ENCODE data around the gene ARSK.

Gene ARSK

DNA sequence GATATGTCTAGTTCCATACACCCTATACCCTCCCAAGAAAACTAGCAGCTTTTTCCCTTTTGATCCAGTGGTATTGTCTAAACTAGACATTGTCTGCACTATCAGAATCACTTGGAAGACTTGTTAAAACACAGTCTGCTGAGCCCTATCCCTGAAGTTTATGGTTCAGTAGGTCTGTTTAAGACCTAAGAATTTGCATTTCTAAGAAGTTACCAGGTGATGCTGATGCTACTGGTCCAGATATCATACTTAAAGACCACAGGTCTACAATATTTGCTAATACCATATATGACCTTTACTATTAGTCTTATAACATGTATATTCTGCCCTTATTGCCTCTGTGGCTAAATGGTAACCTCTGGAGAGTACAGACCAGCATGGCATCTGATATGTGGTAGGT lies 23.4 kb upstream of the ARSK start:
- no peak overlapping the region for H3K9ac ChIP-seq (ENCODE audit: low read depth, low read length)
- H3K9me3 ChIP-seq (ENCODE audit: insufficient read depth, low read depth, low read length) = no peaks in the 10 kb centered on the region
- H3K36me3 ChIP-seq (ENCODE audit: insufficient read depth, low read length) = peaks cover 65% of the 10 kb centered on the region
- peaks cover 28% of the 10 kb centered on the region for H3K4me1 ChIP-seq (ENCODE audit: insufficient read depth, low read length)
- no peaks in the 10 kb centered on the region for H3K27me3 ChIP-seq (ENCODE audit: insufficient read depth, low read length)
- no peak overlapping the region for H3K4me3 ChIP-seq (ENCODE audit: low read length)
- no peak overlapping the region for H3K27ac ChIP-seq (ENCODE audit: low read depth, low read length)

DNA sequence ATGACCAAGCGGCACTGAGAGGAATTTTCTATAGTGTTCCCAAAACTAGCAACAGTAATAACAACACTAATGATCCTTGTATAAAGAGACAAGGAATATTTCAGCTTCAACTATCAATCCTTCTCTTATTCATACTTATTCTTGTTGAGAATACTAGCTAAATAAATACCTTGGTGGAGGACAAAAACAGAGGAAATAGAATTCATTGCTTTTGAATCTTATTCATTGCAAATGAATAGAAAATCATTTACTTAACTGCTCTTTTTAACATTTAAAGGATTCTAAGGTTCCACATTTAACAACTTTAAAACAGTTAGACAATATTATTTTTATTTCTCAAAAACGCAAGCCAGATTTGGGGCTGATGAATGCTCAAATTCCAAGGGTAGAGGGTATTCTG lies 22.5 kb upstream of the ARSK start:
- H3K4me1 ChIP-seq (ENCODE audit: insufficient read depth, low read length) = peaks cover 28% of the 10 kb centered on the region
- H3K4me3 ChIP-seq (ENCODE audit: low read length) = peak overlapping the region; percentile 14; the same call in 1 of the 2 replicates
- peaks cover 65% of the 10 kb centered on the region for H3K36me3 ChIP-seq (ENCODE audit: insufficient read depth, low read length)
- no peaks in the 10 kb centered on the region for H3K9me3 ChIP-seq (ENCODE audit: insufficient read depth, low read depth, low read length)
- no peaks in the 10 kb centered on the region for H3K27me3 ChIP-seq (ENCODE audit: insufficient read depth, low read length)
- H3K27ac ChIP-seq (ENCODE audit: low read depth, low read length) = peak overlapping the region; percentile 34; the same call in 1 of the 2 replicates
- WGBS = 81% methylated on average over 2 of the region's 2 CpGs
- H3K9ac ChIP-seq (ENCODE audit: low read depth, low read length) = no peak overlapping the region

DNA sequence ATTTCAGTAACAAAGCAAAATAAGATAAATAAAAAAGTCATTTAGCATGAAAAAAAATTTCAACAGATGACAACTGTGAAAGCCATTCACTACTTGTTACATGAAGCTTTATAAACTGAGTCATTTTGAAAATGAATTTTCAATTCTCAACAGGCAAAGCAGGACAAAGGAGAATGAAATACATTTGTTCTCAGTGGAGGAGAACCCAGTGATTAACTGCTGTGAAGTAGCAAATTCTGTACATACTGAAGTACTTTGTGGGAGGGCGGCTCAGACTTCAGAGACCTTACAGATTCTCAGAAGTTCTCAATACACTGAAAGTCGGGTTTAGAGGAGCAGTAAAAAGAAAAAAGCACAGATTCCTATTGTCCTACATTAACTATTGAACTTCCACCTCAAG lies 21.8 kb upstream of the ARSK start:
- Histone ChIP-seq H3K4me3 (ENCODE audit: low read length) (no peak overlapping the region), H3K9ac (ENCODE audit: low read depth, low read length) (no peak overlapping the region), H3K27ac (ENCODE audit: low read depth, low read length) (peak overlapping the region; percentile 34; the same call in 1 of the 2 replicates), H3K9me3 (ENCODE audit: insufficient read depth, low read depth, low read length) (no peaks in the 10 kb centered on the region), H3K36me3 (ENCODE audit: insufficient read depth, low read length) (peaks cover 65% of the 10 kb centered on the region), H3K27me3 (ENCODE audit: insufficient read depth, low read length) (no peaks in the 10 kb centered on the region), H3K4me1 (ENCODE audit: insufficient read depth, low read length) (peaks cover 28% of the 10 kb centered on the region)
- WGBS = 83% methylated on average over 2 of the region's 2 CpGs

DNA sequence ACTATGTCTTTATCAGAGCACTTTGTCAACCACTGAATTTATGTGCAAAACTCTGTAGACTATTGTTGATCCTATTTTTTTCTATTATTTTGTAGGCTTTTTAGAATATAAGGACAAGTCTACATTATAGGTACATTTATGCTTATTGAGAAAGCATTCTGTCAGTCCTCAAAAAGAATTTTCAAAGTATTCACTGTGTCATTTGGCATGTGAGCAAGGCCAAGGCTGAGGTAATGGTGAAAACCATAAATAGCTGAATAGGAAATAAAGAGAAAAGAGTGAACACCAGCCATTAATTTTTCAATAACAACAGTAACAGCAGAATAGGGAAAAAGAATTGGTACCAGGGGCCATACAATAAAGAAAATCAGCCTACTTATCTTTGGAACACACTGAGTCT lies 21.1 kb upstream of the ARSK start:
- Histone ChIP-seq H3K36me3 (ENCODE audit: insufficient read depth, low read length) (peaks cover 65% of the 10 kb centered on the region), H3K4me3 (ENCODE audit: low read length) (no peak overlapping the region), H3K9ac (ENCODE audit: low read depth, low read length) (no peak overlapping the region), H3K27me3 (ENCODE audit: insufficient read depth, low read length) (no peaks in the 10 kb centered on the region), H3K4me1 (ENCODE audit: insufficient read depth, low read length) (peaks cover 28% of the 10 kb centered on the region), H3K27ac (ENCODE audit: low read depth, low read length) (no peak overlapping the region; the same call in 1 of the 2 replicates), H3K9me3 (ENCODE audit: insufficient read depth, low read depth, low read length) (no peaks in the 10 kb centered on the region)

DNA sequence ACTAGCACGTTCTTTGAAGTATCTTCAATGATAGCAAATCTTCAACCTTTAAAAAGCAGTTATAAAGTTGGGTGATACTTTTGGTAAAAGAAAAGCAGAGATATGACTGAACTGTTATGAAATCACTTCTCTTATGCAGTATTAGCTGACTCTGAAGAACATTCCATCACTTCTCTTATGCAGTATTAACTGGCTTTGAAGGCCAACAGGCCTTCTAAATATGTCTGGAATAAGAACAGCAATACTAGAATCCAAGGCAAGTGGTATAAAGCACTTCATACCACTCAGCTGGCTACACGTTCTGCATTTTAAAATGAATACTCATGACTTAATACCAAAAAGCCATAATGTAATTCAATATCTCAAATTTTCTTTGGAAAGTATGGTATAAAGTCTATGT lies 17.4 kb upstream of the ARSK start:
- Histone ChIP-seq H3K9me3 (ENCODE audit: insufficient read depth, low read depth, low read length) (no peaks in the 10 kb centered on the region), H3K27me3 (ENCODE audit: insufficient read depth, low read length) (no peaks in the 10 kb centered on the region), H3K4me1 (ENCODE audit: insufficient read depth, low read length) (peaks cover 16% of the 10 kb centered on the region), H3K27ac (ENCODE audit: low read depth, low read length) (no peak overlapping the region), H3K4me3 (ENCODE audit: low read length) (no peak overlapping the region), H3K36me3 (ENCODE audit: insufficient read depth, low read length) (peaks cover 84% of the 10 kb centered on the region), H3K9ac (ENCODE audit: low read depth, low read length) (no peak overlapping the region)
- 88% methylated on average over 1 of the region's 2 CpGs for WGBS

DNA sequence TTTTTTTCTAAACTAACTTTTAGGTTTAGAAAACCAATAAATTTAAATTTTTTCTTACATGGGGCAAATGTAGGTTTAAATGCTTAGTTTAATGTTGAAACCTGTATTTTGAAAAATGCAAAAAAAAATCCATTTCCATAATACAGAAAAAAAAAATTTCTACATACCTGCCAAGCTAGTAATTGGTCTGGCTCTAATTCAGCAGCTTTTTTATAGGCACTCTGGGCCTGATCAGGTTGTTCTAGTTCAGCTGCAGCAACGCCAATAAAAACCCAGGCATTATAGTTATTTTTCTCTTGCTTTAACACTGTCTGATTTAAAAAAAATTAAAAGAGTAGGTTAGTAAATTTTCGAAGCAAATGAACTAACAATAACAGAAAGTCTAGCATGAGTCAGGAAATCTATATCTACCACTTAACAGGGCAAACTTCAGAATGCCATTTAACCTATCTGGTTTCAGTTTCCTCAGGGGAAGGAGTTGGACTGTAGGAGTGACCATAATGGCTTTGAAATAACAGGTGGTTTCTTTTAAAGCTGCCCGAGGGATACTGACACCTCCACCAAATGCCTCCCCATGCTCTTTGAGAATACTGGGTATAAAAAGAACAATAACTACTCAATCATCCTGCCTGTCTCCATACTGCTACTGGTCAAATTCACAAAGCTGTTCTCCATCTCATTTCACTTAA lies 11.7 kb upstream of the ARSK start:
- Histone ChIP-seq H3K27me3 (ENCODE audit: insufficient read depth, low read length) (no peaks in the 10 kb centered on the region), H3K9me3 (ENCODE audit: insufficient read depth, low read depth, low read length) (no peaks in the 10 kb centered on the region), H3K4me1 (ENCODE audit: insufficient read depth, low read length) (no peaks in the 10 kb centered on the region), H3K27ac (ENCODE audit: low read depth, low read length) (no peak overlapping the region), H3K9ac (ENCODE audit: low read depth, low read length) (no peak overlapping the region), H3K36me3 (ENCODE audit: insufficient read depth, low read length) (peaks cover 98% of the 10 kb centered on the region), H3K4me3 (ENCODE audit: low read length) (no peak overlapping the region)
- 89% methylated on average over 3 of the region's 3 CpGs for WGBS

DNA sequence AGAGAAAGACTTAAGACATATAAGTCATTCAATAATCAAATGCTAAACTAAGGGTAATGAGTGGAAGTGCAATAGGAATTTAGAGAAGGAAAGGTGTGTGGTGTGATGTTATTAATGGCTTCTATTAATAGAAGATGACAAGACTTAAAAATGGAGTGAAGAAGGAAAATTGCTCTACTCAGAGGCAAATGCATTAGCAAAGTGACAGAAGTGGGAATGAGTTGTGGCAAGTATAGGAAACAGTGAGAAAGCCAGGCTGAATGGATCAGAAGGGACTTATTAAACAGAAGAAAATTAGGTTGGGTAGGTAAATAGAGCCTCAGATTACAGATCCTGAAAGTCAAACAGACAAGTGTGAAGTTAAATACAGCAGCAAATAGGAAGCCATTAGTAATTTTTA lies 5.9 kb upstream of the ARSK start:
- Histone ChIP-seq H3K9me3 (ENCODE audit: insufficient read depth, low read depth, low read length) (no peaks in the 10 kb centered on the region), H3K36me3 (ENCODE audit: insufficient read depth, low read length) (peaks cover 71% of the 10 kb centered on the region), H3K9ac (ENCODE audit: low read depth, low read length) (no peak overlapping the region), H3K4me1 (ENCODE audit: insufficient read depth, low read length) (no peaks in the 10 kb centered on the region), H3K27me3 (ENCODE audit: insufficient read depth, low read length) (no peaks in the 10 kb centered on the region), H3K4me3 (ENCODE audit: low read length) (no peak overlapping the region), H3K27ac (ENCODE audit: low read depth, low read length) (no peak overlapping the region)

DNA sequence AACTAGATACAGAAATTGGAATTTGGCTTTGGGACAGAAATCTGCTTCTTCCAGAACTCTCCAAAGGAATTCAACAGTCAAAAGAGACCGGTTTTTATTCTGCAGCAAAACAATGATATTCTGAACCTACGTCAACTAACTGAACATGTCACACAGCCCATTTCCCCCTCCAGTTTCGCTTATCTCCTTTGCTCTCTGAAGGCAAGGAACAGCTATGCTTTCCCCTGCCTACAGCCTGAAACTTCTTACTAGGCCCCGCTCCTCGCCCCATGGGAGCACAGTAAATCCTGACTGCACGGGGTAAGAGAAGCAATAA lies 612 bp upstream of the ARSK start:
- H3K27me3 ChIP-seq (ENCODE audit: insufficient read depth, low read length) = no peaks in the 10 kb centered on the region
- no peaks in the 10 kb centered on the region for H3K9me3 ChIP-seq (ENCODE audit: insufficient read depth, low read depth, low read length)
- under 1% methylated on average over 6 of the region's 6 CpGs for WGBS
- peak overlapping the region; percentile 9; the same call in 1 of the 2 replicates for H3K27ac ChIP-seq (ENCODE audit: low read depth, low read length)
- peak overlapping the region; percentile 82 for H3K9ac ChIP-seq (ENCODE audit: low read depth, low read length)
- H3K36me3 ChIP-seq (ENCODE audit: insufficient read depth, low read length) = peaks cover 20% of the 10 kb centered on the region
- H3K4me1 ChIP-seq (ENCODE audit: insufficient read depth, low read length) = peaks cover 8% of the 10 kb centered on the region; the same call in 1 of the 2 replicates
- H3K4me3 ChIP-seq (ENCODE audit: low read length) = peak overlapping the region; percentile 81

DNA sequence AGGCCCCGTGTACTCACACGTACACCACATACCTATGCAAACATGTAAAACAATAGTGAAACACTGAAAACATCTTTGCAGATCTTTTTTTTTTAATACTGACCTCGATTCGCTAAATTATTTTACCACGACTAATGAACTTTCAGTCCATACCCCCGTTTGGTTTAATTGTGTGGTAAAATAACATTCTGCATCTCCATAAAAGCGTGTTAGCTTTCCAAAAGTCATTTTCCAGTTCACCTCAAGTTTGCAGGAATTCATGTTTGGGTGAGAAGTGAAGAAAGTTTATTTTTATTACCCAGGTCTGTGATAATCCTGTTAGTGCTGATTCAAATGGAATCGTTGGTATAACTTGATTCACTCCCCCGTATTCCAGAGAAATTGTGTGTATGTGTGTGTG lies 652 bp downstream of the ARSK start:
- no peaks in the 10 kb centered on the region for H3K27me3 ChIP-seq (ENCODE audit: insufficient read depth, low read length)
- H3K4me1 ChIP-seq (ENCODE audit: insufficient read depth, low read length) = peaks cover 8% of the 10 kb centered on the region; the same call in 1 of the 2 replicates
- peaks cover 9% of the 10 kb centered on the region for H3K36me3 ChIP-seq (ENCODE audit: insufficient read depth, low read length)
- peak overlapping the region; percentile 86; the same call in 1 of the 2 replicates for H3K27ac ChIP-seq (ENCODE audit: low read depth, low read length)
- peak overlapping the region; percentile 82 for H3K9ac ChIP-seq (ENCODE audit: low read depth, low read length)
- 5% methylated on average over 7 of the region's 9 CpGs for WGBS
- H3K4me3 ChIP-seq (ENCODE audit: low read length) = peak overlapping the region; percentile 81
- no peaks in the 10 kb centered on the region for H3K9me3 ChIP-seq (ENCODE audit: insufficient read depth, low read depth, low read length)

DNA sequence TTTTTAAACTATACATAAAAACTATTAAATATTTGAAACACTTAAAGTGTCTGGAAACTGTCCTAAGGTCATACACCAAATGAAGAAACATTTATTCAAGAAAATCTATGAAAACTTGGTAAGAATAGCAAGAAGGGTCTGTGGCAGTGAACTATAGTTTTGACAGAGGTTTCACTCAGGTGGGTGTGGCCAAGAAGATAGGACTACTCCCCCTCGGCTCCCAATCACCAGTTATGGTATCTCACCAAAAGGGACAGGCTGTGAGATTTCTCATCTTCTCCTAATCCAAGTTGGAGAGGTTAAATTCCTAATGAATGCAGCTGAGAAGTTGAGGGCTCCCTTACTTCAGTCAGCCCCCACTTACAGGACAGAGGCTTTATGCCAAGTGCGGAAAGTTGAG lies 2.9 kb downstream of the ARSK start:
- Histone ChIP-seq H3K4me3 (ENCODE audit: low read length) (no peak overlapping the region), H3K4me1 (ENCODE audit: insufficient read depth, low read length) (peaks cover 8% of the 10 kb centered on the region; the same call in 1 of the 2 replicates), H3K36me3 (ENCODE audit: insufficient read depth, low read length) (peaks cover 2% of the 10 kb centered on the region), H3K9me3 (ENCODE audit: insufficient read depth, low read depth, low read length) (no peaks in the 10 kb centered on the region), H3K27me3 (ENCODE audit: insufficient read depth, low read length) (no peaks in the 10 kb centered on the region), H3K27ac (ENCODE audit: low read depth, low read length) (no peak overlapping the region), H3K9ac (ENCODE audit: low read depth, low read length) (no peak overlapping the region)
- 99% methylated on average over 2 of the region's 2 CpGs for WGBS

DNA sequence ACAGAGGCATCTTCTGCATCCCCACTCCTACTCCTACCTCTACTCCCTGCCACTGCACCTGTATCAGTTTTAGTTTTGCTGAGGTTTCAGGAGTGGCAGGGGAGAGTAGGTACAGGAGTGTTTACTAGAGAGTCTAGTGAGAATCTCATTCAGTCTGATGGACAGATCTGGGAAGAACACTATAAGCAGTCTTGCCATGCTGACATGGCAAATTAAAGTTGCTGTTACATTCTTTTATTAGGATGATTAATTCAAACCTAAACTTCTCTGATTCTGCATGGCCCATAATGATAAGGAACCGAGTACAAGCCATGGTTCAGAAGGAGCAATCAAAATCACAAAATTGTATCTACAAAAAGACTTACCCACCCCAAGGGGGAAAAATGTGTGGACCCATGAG lies 7.4 kb downstream of the ARSK start:
- Histone ChIP-seq H3K9ac (ENCODE audit: low read depth, low read length) (no peak overlapping the region), H3K27me3 (ENCODE audit: insufficient read depth, low read length) (no peaks in the 10 kb centered on the region), H3K9me3 (ENCODE audit: insufficient read depth, low read depth, low read length) (no peaks in the 10 kb centered on the region), H3K4me3 (ENCODE audit: low read length) (no peak overlapping the region), H3K27ac (ENCODE audit: low read depth, low read length) (no peak overlapping the region), H3K4me1 (ENCODE audit: insufficient read depth, low read length) (no peaks in the 10 kb centered on the region), H3K36me3 (ENCODE audit: insufficient read depth, low read length) (peaks cover 9% of the 10 kb centered on the region)
- WGBS = 75% methylated on average over 1 of the region's 1 CpG

DNA sequence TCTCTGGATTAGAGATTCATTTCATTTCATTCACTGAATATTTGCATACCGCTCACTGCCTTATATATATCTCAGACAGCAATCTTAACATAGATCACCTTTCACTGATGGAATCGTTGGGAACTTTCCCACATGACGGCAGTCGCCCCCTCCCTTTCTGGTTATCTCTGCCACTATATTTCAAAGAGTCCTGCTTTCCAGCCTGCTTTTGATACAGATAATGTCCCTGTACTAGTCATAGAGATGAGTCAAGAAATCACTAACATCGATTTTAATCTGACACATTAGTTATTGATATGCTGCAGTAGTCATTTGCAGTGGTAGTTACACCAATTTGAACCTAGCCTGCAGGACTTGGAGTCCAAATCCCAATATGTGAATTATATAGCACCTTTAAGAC lies 8.5 kb downstream of the ARSK start:
- 97% methylated on average over 5 of the region's 5 CpGs for WGBS
- no peak overlapping the region for H3K27ac ChIP-seq (ENCODE audit: low read depth, low read length)
- no peaks in the 10 kb centered on the region for H3K4me1 ChIP-seq (ENCODE audit: insufficient read depth, low read length)
- H3K4me3 ChIP-seq (ENCODE audit: low read length) = no peak overlapping the region
- no peak overlapping the region for H3K9ac ChIP-seq (ENCODE audit: low read depth, low read length)
- no peaks in the 10 kb centered on the region for H3K9me3 ChIP-seq (ENCODE audit: insufficient read depth, low read depth, low read length)
- H3K27me3 ChIP-seq (ENCODE audit: insufficient read depth, low read length) = no peaks in the 10 kb centered on the region
- H3K36me3 ChIP-seq (ENCODE audit: insufficient read depth, low read length) = peaks cover 19% of the 10 kb centered on the region

Measured in HUES64 (cell line).